ENCODE results near the gene KEAP1.

The KEAP1 gene

GRCh38 chr19:10501971-10502523 is 1.1 kb downstream of the KEAP1 start:
- peaks cover 11 to 18% of the 10 kb centered on the region in 2 donors for H3K4me1 ChIP-seq (ENCODE audit: control insufficient read depth in 2 of 2, insufficient read depth in 2 of 2, low read length in 2 of 2)
- H3K27me3 ChIP-seq (ENCODE audit: control insufficient read depth in 2 of 2, insufficient read depth in 2 of 2, low read length in 2 of 2), result no peaks in the 10 kb centered on the region
- H3K9ac ChIP-seq (ENCODE audit: low read depth in 1 of 2, low read length in 2 of 2), result peak overlapping the region; percentile 89 to 99
- no peaks in the 10 kb centered on the region for H3K9me3 ChIP-seq (ENCODE audit: control insufficient read depth in 2 of 2, low read length in 2 of 2)
- H3K27ac ChIP-seq (ENCODE audit: low read depth in 2 of 2, low read length in 2 of 2), result peak overlapping the region; percentile 95
- H3K4me3 ChIP-seq (ENCODE audit: low read length in 2 of 2), result peak overlapping the region; percentile 88 to 91
- H3K36me3 ChIP-seq (ENCODE audit: control insufficient read depth in 2 of 2, insufficient read depth in 2 of 2, low read length in 2 of 2), result peaks cover 12% of the 10 kb centered on the region in 2 donors

- H3K36me3 ChIP-seq (ENCODE audit: control insufficient read depth in 2 of 2, insufficient read depth in 2 of 2, low read length in 2 of 2), result peaks cover 12 to 19% of the 10 kb centered on the region in 2 donors
- H3K27me3 ChIP-seq (ENCODE audit: control insufficient read depth in 2 of 2, insufficient read depth in 2 of 2, low read length in 2 of 2), result no peaks in the 10 kb centered on the region
- no peak overlapping the region for H3K4me3 ChIP-seq (ENCODE audit: low read length in 2 of 2)
- H3K4me1 ChIP-seq (ENCODE audit: control insufficient read depth in 2 of 2, insufficient read depth in 2 of 2, low read length in 2 of 2), result peaks cover 11 to 16% of the 10 kb centered on the region in 2 donors
- no peaks in the 10 kb centered on the region for H3K9me3 ChIP-seq (ENCODE audit: control insufficient read depth in 2 of 2, low read length in 2 of 2)
- no peak overlapping the region for H3K9ac ChIP-seq (ENCODE audit: low read depth in 1 of 2, low read length in 2 of 2)
- no peak overlapping the region for H3K27ac ChIP-seq (ENCODE audit: low read depth in 2 of 2, low read length in 2 of 2)
These were observed 2.9 kb downstream of the KEAP1 start for GRCh38 chr19:10500247-10500592.

DNA sequence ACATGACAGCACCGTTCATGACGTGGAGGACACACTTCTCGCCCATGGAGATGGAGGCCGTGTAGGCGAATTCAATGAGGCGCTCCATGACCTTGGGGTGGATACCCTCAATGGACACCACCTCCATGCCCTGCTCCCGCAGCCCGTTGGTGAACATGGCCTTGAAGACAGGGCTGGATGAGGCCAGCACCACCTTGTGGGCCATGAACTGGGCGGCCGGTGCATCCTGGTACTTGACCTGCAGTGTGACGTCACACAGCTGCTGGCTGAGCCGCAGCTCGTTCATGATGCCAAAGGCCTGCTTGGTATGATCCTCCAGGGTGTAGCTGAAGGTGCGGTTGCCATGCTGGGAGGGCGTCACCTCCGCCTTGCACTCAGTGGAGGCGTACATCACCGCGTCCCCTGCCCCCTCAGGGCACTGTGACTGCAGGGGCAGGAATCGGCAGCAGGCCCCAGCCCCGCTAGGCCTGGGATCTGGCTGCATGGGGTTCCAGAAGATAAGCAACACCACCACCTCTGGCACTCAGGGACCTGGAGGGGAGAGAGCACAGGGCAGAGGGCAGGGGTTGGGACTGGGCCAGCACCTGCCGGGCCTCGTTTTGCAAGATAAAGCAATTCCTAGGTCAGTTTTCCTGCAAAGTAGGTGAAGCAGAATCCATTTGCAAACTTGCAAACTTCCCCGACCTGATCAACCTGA is 3.5 kb downstream of the KEAP1 start:
- Histone ChIP-seq H3K27ac (ENCODE audit: low read depth in 2 of 2, low read length in 2 of 2) (peak overlapping the region; percentile 64 to 67), H3K27me3 (ENCODE audit: control insufficient read depth in 2 of 2, insufficient read depth in 2 of 2, low read length in 2 of 2) (no peaks in the 10 kb centered on the region), H3K9me3 (ENCODE audit: control insufficient read depth in 2 of 2, low read length in 2 of 2) (no peaks in the 10 kb centered on the region), H3K9ac (ENCODE audit: low read depth in 1 of 2, low read length in 2 of 2) (no peak overlapping the region), H3K36me3 (ENCODE audit: control insufficient read depth in 2 of 2, insufficient read depth in 2 of 2, low read length in 2 of 2) (peaks cover 16 to 22% of the 10 kb centered on the region in 2 donors), H3K4me1 (ENCODE audit: control insufficient read depth in 2 of 2, insufficient read depth in 2 of 2, low read length in 2 of 2) (peaks cover 11 to 16% of the 10 kb centered on the region in 2 donors), H3K4me3 (ENCODE audit: low read length in 2 of 2) (no peak overlapping the region)

DNA sequence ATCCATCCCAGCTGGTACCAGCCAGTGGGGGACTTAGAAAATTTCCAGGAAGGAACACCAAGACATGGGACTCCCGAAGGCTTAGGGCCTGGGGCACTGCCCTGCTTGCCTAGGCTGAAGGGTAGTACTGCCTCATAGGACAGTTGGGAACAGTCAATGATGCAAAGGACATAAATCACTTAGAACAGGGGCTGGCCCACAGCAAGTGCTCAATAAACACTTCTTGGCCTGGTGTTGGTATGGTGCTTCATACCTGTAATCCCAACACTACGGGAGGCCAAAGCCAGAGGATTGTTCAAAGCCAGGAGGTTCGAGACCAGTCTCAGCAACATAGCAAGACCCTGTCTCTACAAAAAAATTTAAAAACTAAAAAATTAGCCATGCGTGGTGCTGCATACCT is 5.8 kb downstream of the KEAP1 start:
- H3K4me3 ChIP-seq (ENCODE audit: low read length in 2 of 2), result no peak overlapping the region
- H3K9me3 ChIP-seq (ENCODE audit: control insufficient read depth in 2 of 2, low read length in 2 of 2), result no peaks in the 10 kb centered on the region
- H3K27ac ChIP-seq (ENCODE audit: low read depth in 2 of 2, low read length in 2 of 2), result no peak overlapping the region
- peaks cover 11 to 16% of the 10 kb centered on the region in 2 donors for H3K4me1 ChIP-seq (ENCODE audit: control insufficient read depth in 2 of 2, insufficient read depth in 2 of 2, low read length in 2 of 2)
- no peaks in the 10 kb centered on the region for H3K27me3 ChIP-seq (ENCODE audit: control insufficient read depth in 2 of 2, insufficient read depth in 2 of 2, low read length in 2 of 2)
- no peak overlapping the region for H3K9ac ChIP-seq (ENCODE audit: low read depth in 1 of 2, low read length in 2 of 2)
- H3K36me3 ChIP-seq (ENCODE audit: control insufficient read depth in 2 of 2, insufficient read depth in 2 of 2, low read length in 2 of 2), result peaks cover 19 to 27% of the 10 kb centered on the region in 2 donors

- H3K27me3 ChIP-seq (ENCODE audit: control insufficient read depth in 2 of 2, insufficient read depth in 2 of 2, low read length in 2 of 2), result no peaks in the 10 kb centered on the region
- no peaks in the 10 kb centered on the region for H3K4me1 ChIP-seq (ENCODE audit: control insufficient read depth in 2 of 2, insufficient read depth in 2 of 2, low read length in 2 of 2)
- H3K4me3 ChIP-seq (ENCODE audit: low read length in 2 of 2), result no peak overlapping the region
- no peak overlapping the region for H3K9ac ChIP-seq (ENCODE audit: low read depth in 1 of 2, low read length in 2 of 2)
- peaks cover 28 to 52% of the 10 kb centered on the region in 2 donors for H3K36me3 ChIP-seq (ENCODE audit: control insufficient read depth in 2 of 2, insufficient read depth in 2 of 2, low read length in 2 of 2)
- no peak overlapping the region for H3K27ac ChIP-seq (ENCODE audit: low read depth in 2 of 2, low read length in 2 of 2)
- H3K9me3 ChIP-seq (ENCODE audit: control insufficient read depth in 2 of 2, low read length in 2 of 2), result no peaks in the 10 kb centered on the region
These were observed 11.6 kb downstream of the KEAP1 start for GRCh38 chr19:10491472-10492047.

GRCh38 chr19:10486551-10486950 is 16.6 kb downstream of the KEAP1 start:
- peaks cover 18 to 44% of the 10 kb centered on the region in 2 donors for H3K36me3 ChIP-seq (ENCODE audit: control insufficient read depth in 2 of 2, insufficient read depth in 2 of 2, low read length in 2 of 2)
- H3K9me3 ChIP-seq (ENCODE audit: control insufficient read depth in 2 of 2, low read length in 2 of 2), result no peaks in the 10 kb centered on the region
- no peaks in the 10 kb centered on the region for H3K27me3 ChIP-seq (ENCODE audit: control insufficient read depth in 2 of 2, insufficient read depth in 2 of 2, low read length in 2 of 2)
- no peak overlapping the region for H3K27ac ChIP-seq (ENCODE audit: low read depth in 2 of 2, low read length in 2 of 2)
- no peak overlapping the region for H3K4me3 ChIP-seq (ENCODE audit: low read length in 2 of 2)
- no peaks in the 10 kb centered on the region for H3K4me1 ChIP-seq (ENCODE audit: control insufficient read depth in 2 of 2, insufficient read depth in 2 of 2, low read length in 2 of 2)
- H3K9ac ChIP-seq (ENCODE audit: low read depth in 1 of 2, low read length in 2 of 2), result no peak overlapping the region

DNA sequence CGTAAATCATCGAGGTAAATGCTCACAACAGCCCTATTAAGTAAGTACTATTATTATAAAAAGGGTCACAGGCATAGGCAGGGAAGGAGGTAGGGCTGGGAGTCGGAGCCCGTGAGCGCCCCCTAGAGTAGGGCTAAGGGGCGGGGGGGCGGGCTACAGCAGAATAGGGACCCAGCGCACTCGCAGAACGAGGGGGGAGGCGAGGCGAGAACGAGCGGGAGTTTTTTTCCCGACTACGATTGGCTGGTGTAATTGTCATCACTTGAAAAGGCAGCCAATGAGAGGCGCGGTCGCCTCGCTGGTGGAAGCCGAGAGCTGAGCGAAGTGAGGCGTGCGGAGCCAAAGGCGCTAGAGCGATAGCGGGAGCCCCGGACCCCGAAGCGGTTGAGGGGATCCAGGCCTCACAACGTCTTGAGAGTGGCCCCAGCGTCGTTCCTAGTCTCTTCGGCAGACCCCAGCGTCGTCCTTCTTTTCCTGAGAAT is 24.2 kb downstream of the KEAP1 start:
- H3K9ac ChIP-seq (ENCODE audit: low read depth in 1 of 2, low read length in 2 of 2), result peak overlapping the region in 1 of 2 donors; percentile 9
- no peaks in the 10 kb centered on the region for H3K9me3 ChIP-seq (ENCODE audit: control insufficient read depth in 2 of 2, low read length in 2 of 2)
- peak overlapping the region; percentile 61 to 63 for H3K4me3 ChIP-seq (ENCODE audit: low read length in 2 of 2)
- H3K27ac ChIP-seq (ENCODE audit: low read depth in 2 of 2, low read length in 2 of 2), result no peak overlapping the region
- H3K4me1 ChIP-seq (ENCODE audit: control insufficient read depth in 2 of 2, insufficient read depth in 2 of 2, low read length in 2 of 2), result peaks cover 3 to 5% of the 10 kb centered on the region in 2 donors
- H3K27me3 ChIP-seq (ENCODE audit: control insufficient read depth in 2 of 2, insufficient read depth in 2 of 2, low read length in 2 of 2), result no peaks in the 10 kb centered on the region
- H3K36me3 ChIP-seq (ENCODE audit: control insufficient read depth in 2 of 2, insufficient read depth in 2 of 2, low read length in 2 of 2), result no peaks in the 10 kb centered on the region

- H3K27me3 ChIP-seq (ENCODE audit: control insufficient read depth in 2 of 2, insufficient read depth in 2 of 2, low read length in 2 of 2), result no peaks in the 10 kb centered on the region
- no peak overlapping the region for H3K9ac ChIP-seq (ENCODE audit: low read depth in 1 of 2, low read length in 2 of 2)
- peaks cover 3 to 5% of the 10 kb centered on the region in 2 donors for H3K4me1 ChIP-seq (ENCODE audit: control insufficient read depth in 2 of 2, insufficient read depth in 2 of 2, low read length in 2 of 2)
- H3K27ac ChIP-seq (ENCODE audit: low read depth in 2 of 2, low read length in 2 of 2), result no peak overlapping the region
- no peaks in the 10 kb centered on the region for H3K36me3 ChIP-seq (ENCODE audit: control insufficient read depth in 2 of 2, insufficient read depth in 2 of 2, low read length in 2 of 2)
- H3K4me3 ChIP-seq (ENCODE audit: low read length in 2 of 2), result peak overlapping the region in 1 of 2 donors; percentile 53
- H3K9me3 ChIP-seq (ENCODE audit: control insufficient read depth in 2 of 2, low read length in 2 of 2), result no peaks in the 10 kb centered on the region
These were observed 24.7 kb downstream of the KEAP1 start for GRCh38 chr19:10478476-10478875.

GRCh38 chr19:10474962-10475451 is 28.1 kb downstream of the KEAP1 start:
- H3K4me1 ChIP-seq (ENCODE audit: control insufficient read depth in 2 of 2, insufficient read depth in 2 of 2, low read length in 2 of 2), result peaks cover 3 to 5% of the 10 kb centered on the region in 2 donors
- H3K9ac ChIP-seq (ENCODE audit: low read depth in 1 of 2, low read length in 2 of 2), result no peak overlapping the region
- no peaks in the 10 kb centered on the region for H3K27me3 ChIP-seq (ENCODE audit: control insufficient read depth in 2 of 2, insufficient read depth in 2 of 2, low read length in 2 of 2)
- no peaks in the 10 kb centered on the region for H3K36me3 ChIP-seq (ENCODE audit: control insufficient read depth in 2 of 2, insufficient read depth in 2 of 2, low read length in 2 of 2)
- H3K9me3 ChIP-seq (ENCODE audit: control insufficient read depth in 2 of 2, low read length in 2 of 2), result no peaks in the 10 kb centered on the region
- no peak overlapping the region for H3K27ac ChIP-seq (ENCODE audit: low read depth in 2 of 2, low read length in 2 of 2)
- H3K4me3 ChIP-seq (ENCODE audit: low read length in 2 of 2), result no peak overlapping the region

- no peaks in the 10 kb centered on the region for H3K9me3 ChIP-seq (ENCODE audit: control insufficient read depth in 2 of 2, low read length in 2 of 2)
- H3K4me3 ChIP-seq (ENCODE audit: low read length in 2 of 2), result no peak overlapping the region
- no peak overlapping the region for H3K27ac ChIP-seq (ENCODE audit: low read depth in 2 of 2, low read length in 2 of 2)
- no peaks in the 10 kb centered on the region for H3K36me3 ChIP-seq (ENCODE audit: control insufficient read depth in 2 of 2, insufficient read depth in 2 of 2, low read length in 2 of 2)
- H3K27me3 ChIP-seq (ENCODE audit: control insufficient read depth in 2 of 2, insufficient read depth in 2 of 2, low read length in 2 of 2), result no peaks in the 10 kb centered on the region
- no peaks in the 10 kb centered on the region for H3K4me1 ChIP-seq (ENCODE audit: control insufficient read depth in 2 of 2, insufficient read depth in 2 of 2, low read length in 2 of 2)
- no peak overlapping the region for H3K9ac ChIP-seq (ENCODE audit: low read depth in 1 of 2, low read length in 2 of 2)
These were observed 30.0 kb downstream of the KEAP1 start for GRCh38 chr19:10473192-10473591.

Data from mucosa of rectum (tissue), 2 donors.